ENCODE measurements around the gene MRGPRE. TPM values are rescaled to one million over a fixed set of nuclear protein-coding genes. Genes with fewer than 3 reads are reported as not detected.

The MRGPRE gene
- total RNA-seq, 3 donors from 2014 or later, result not detected

- H3K27ac ChIP-seq, result no peak overlapping the region
- intact Hi-C loops (cut with DNase I; ENCODE audit: low total_unique reads), result loop anchor here (10.0 kb wide), 1 partner anchor 890 kb away; no protein-coding TSS in a partner anchor
- no peaks in the 10 kb centered on the region for H3K9me3 ChIP-seq
- H3K4me3 ChIP-seq, result no peak overlapping the region
- no peak for DNase-seq (ENCODE audit: low spot score in 2 of 2)
- H3K27me3 ChIP-seq, result no peaks in the 10 kb centered on the region
- H3K4me1 ChIP-seq, result no peaks in the 10 kb centered on the region
- TF ChIP-seq POLR2AphosphoS5 (IDR thresholded peaks at IDR 0.05) (no peak), CTCF (IDR thresholded peaks at IDR 0.05) (no peak), POLR2A (IDR thresholded peaks at IDR 0.05) (no peak)
- no peaks in the 10 kb centered on the region for H3K36me3 ChIP-seq
Measured at GRCh38 chr11:3245071-3245470, 12.9 kb upstream of the MRGPRE start.

- H3K27ac ChIP-seq, result no peak overlapping the region
- H3K9me3 ChIP-seq, result no peaks in the 10 kb centered on the region
- no peak overlapping the region for H3K4me3 ChIP-seq
- DNase-seq (ENCODE audit: low spot score in 2 of 2), result no peak
- H3K36me3 ChIP-seq, result no peaks in the 10 kb centered on the region
- H3K4me1 ChIP-seq, result no peaks in the 10 kb centered on the region
- intact Hi-C loops (cut with DNase I; ENCODE audit: low total_unique reads), result loop anchor here (10.0 kb wide), 1 partner anchor 889 kb away; no protein-coding TSS in a partner anchor
- H3K27me3 ChIP-seq, result no peaks in the 10 kb centered on the region
- no peak for TF ChIP-seq POLR2AphosphoS5 (IDR thresholded peaks at IDR 0.05)
- TF ChIP-seq CTCF (IDR thresholded peaks at IDR 0.05), result no peak
- no peak for TF ChIP-seq POLR2A (IDR thresholded peaks at IDR 0.05)
Measured at GRCh38 chr11:3243880-3244279, 11.7 kb upstream of the MRGPRE start.

GRCh38 chr11:3237119-3237518, 4.9 kb upstream of the MRGPRE start:
- no peaks in the 10 kb centered on the region for H3K9me3 ChIP-seq
- intact Hi-C loops (cut with DNase I; ENCODE audit: low total_unique reads), result no loop called here
- H3K27me3 ChIP-seq, result no peaks in the 10 kb centered on the region
- TF ChIP-seq POLR2A (IDR thresholded peaks at IDR 0.05) (no peak), CTCF (IDR thresholded peaks at IDR 0.05) (no peak), POLR2AphosphoS5 (IDR thresholded peaks at IDR 0.05) (no peak)
- H3K36me3 ChIP-seq, result no peaks in the 10 kb centered on the region
- no peaks in the 10 kb centered on the region for H3K4me1 ChIP-seq
- no peak overlapping the region for H3K4me3 ChIP-seq
- DNase-seq (ENCODE audit: low spot score in 2 of 2), result no peak
- H3K27ac ChIP-seq, result no peak overlapping the region

GRCh38 chr11:3234846-3235245, 2.6 kb upstream of the MRGPRE start:
- TF ChIP-seq POLR2AphosphoS5 (IDR thresholded peaks at IDR 0.05) (no peak), POLR2A (IDR thresholded peaks at IDR 0.05) (no peak), CTCF (IDR thresholded peaks at IDR 0.05) (no peak)
- H3K9me3 ChIP-seq, result no peaks in the 10 kb centered on the region
- H3K36me3 ChIP-seq, result no peaks in the 10 kb centered on the region
- intact Hi-C loops (cut with DNase I; ENCODE audit: low total_unique reads), result no loop called here
- no peak for DNase-seq (ENCODE audit: low spot score in 2 of 2)
- peaks cover 0 to 7% of the 10 kb centered on the region in 2 donors for H3K27me3 ChIP-seq
- no peaks in the 10 kb centered on the region for H3K4me1 ChIP-seq
- H3K4me3 ChIP-seq, result no peak overlapping the region
- H3K27ac ChIP-seq, result no peak overlapping the region

GRCh38 chr11:3232956-3233355, 739 bp upstream of the MRGPRE start:
- no peaks in the 10 kb centered on the region for H3K9me3 ChIP-seq
- intact Hi-C loops (cut with DNase I; ENCODE audit: low total_unique reads), result no loop called here
- H3K4me1 ChIP-seq, result no peaks in the 10 kb centered on the region
- H3K27me3 ChIP-seq, result peaks cover 0 to 11% of the 10 kb centered on the region in 2 donors
- no peak overlapping the region for H3K27ac ChIP-seq
- DNase-seq (ENCODE audit: low spot score in 2 of 2), result no peak
- no peaks in the 10 kb centered on the region for H3K36me3 ChIP-seq
- H3K4me3 ChIP-seq, result no peak overlapping the region
- TF ChIP-seq CTCF (IDR thresholded peaks at IDR 0.05), result no peak
- TF ChIP-seq POLR2A (IDR thresholded peaks at IDR 0.05), result no peak
- no peak for TF ChIP-seq POLR2AphosphoS5 (IDR thresholded peaks at IDR 0.05)

All from breast epithelium (tissue), 4 donors.